Measurements from ENCODE around the gene PDZD2. TPM values are rescaled to one million over a fixed set of nuclear protein-coding genes. Genes with fewer than 3 reads are reported as not detected.

The PDZD2 gene
- total and polyA plus RNA-seq, 2 donors (not counting 3 experiments of a cell fraction or from before 2014, with no cell fraction given), result 0.66 to 6.9 TPM

GRCh38 chr5:31887556-31887955 lies 248.6 kb downstream of the PDZD2 start:
- no peaks in the 10 kb centered on the region for H3K4me1 ChIP-seq (ENCODE audit: control insufficient read depth, extremely low read depth, insufficient read depth, low read length)
- POLR2A ChIA-PET, result no interaction called here
- FAIRE-seq, result no peak
- H3K9ac ChIP-seq (replicated peaks; ENCODE audit: extremely low read depth, insufficient read depth, low read length), result no peak overlapping the region
- H3K79me2 ChIP-seq (ENCODE audit: control insufficient read depth, insufficient read depth, low read length), result no peaks in the 10 kb centered on the region
- no peak for DNase-seq (ENCODE audit: low read depth, low spot score)
- TF ChIP-seq, protein P1, sequence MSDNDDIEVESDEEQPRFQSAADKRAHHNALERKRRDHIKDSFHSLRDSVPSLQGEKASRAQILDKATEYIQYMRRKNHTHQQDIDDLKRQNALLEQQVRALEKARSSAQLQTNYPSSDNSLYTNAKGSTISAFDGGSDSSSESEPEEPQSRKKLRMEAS (IDR thresholded peaks at IDR 0.05; ENCODE audit: insufficient read depth, insufficient read length), result no peak
- no peak for TF ChIP-seq JUN (IDR thresholded peaks at IDR 0.05; ENCODE audit: borderline replicate concordance, insufficient read depth, insufficient read length, low read depth)
- TF ChIP-seq GATA2 (IDR thresholded peaks at IDR 0.05; ENCODE audit: insufficient read depth, insufficient read length, low read depth, low read length), result no peak
- TF ChIP-seq POLR2A (IDR thresholded peaks at IDR 0.05; ENCODE audit: low read depth, low read length), result no peak
- no peak for TF ChIP-seq POLR2AphosphoS5 (IDR thresholded peaks at IDR 0.05; ENCODE audit: insufficient read depth, low read depth, low read length)
- TF ChIP-seq MYC (IDR thresholded peaks at IDR 0.05; ENCODE audit: low read depth, low read length), result no peak
- no peak for TF ChIP-seq EZH2 (IDR thresholded peaks at IDR 0.05; ENCODE audit: borderline replicate concordance, low read depth, low read length, severe bottlenecking)
- no peak for TF ChIP-seq FOS (IDR thresholded peaks at IDR 0.05; ENCODE audit: borderline replicate concordance, insufficient read depth, low read length)
- TF ChIP-seq, protein P2, sequence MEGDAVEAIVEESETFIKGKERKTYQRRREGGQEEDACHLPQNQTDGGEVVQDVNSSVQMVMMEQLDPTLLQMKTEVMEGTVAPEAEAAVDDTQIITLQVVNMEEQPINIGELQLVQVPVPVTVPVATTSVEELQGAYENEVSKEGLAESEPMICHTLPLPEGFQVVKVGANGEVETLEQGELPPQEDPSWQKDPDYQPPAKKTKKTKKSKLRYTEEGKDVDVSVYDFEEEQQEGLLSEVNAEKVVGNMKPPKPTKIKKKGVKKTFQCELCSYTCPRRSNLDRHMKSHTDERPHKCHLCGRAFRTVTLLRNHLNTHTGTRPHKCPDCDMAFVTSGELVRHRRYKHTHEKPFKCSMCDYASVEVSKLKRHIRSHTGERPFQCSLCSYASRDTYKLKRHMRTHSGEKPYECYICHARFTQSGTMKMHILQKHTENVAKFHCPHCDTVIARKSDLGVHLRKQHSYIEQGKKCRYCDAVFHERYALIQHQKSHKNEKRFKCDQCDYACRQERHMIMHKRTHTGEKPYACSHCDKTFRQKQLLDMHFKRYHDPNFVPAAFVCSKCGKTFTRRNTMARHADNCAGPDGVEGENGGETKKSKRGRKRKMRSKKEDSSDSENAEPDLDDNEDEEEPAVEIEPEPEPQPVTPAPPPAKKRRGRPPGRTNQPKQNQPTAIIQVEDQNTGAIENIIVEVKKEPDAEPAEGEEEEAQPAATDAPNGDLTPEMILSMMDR (IDR thresholded peaks at IDR 0.05; ENCODE audit: extremely low read depth in 1 of 2, insufficient read depth in 1 of 2, low read depth in 1 of 2, low read length in 2 of 2), result no peak
- H3K4me3 ChIP-seq (replicated peaks in 1 of 3; ENCODE audit: insufficient read depth in 1 of 3, low read depth in 1 of 3, low read length in 3 of 3), result no peak overlapping the region
- H3K27ac ChIP-seq (ENCODE audit: insufficient read depth, low read depth, low read length), result no peak overlapping the region
- no peak overlapping the region for H3K4me2 ChIP-seq (ENCODE audit: insufficient read depth, low read length)
- no peaks in the 10 kb centered on the region for H3K9me3 ChIP-seq (replicated peaks; ENCODE audit: control insufficient read depth, insufficient read depth, low read length)
- dilution Hi-C loops (cut with MboI; ENCODE audit: extremely low pct_ligation_motif_present, low sequenced_read_pairs), result no loop called here
- H4K20me1 ChIP-seq (replicated peaks; ENCODE audit: control insufficient read depth, extremely low read depth, insufficient read depth, low read length), result no peaks in the 10 kb centered on the region
- H3K9me1 ChIP-seq (replicated peaks; ENCODE audit: control insufficient read depth, extremely low read depth, insufficient read depth, low read length), result no peaks in the 10 kb centered on the region
- no peaks in the 10 kb centered on the region for H3K36me3 ChIP-seq (ENCODE audit: control insufficient read depth in 2 of 2, extremely low read depth in 1 of 2, insufficient read depth in 2 of 2, low read length in 2 of 2)
- H2AFZ ChIP-seq (ENCODE audit: low read depth, low read length), result no peak overlapping the region
- H3K27me3 ChIP-seq (ENCODE audit: control insufficient read depth in 2 of 2, insufficient read depth in 2 of 2, low read length in 2 of 2), result no peaks in the 10 kb centered on the region
- CTCF ChIA-PET, result no interaction called here
- intact Hi-C loops (cut with micrococcal nuclease), result no loop called here
- no TSS peak for BruUV-seq (replicated peaks)

All from endothelial cell of umbilical vein (primary cell).